Measurements from ENCODE around the gene DRAP1. TPM values are rescaled to one million over a fixed set of nuclear protein-coding genes. Genes with fewer than 3 reads are reported as not detected.

DRAP1 gene, protein sequence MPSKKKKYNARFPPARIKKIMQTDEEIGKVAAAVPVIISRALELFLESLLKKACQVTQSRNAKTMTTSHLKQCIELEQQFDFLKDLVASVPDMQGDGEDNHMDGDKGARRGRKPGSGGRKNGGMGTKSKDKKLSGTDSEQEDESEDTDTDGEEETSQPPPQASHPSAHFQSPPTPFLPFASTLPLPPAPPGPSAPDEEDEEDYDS
- 100 to 1,000 TPM in 1 of 12 donors, 10 to 100 TPM in 10, not detected in 1; 49.0 to 117 (median 65.8) TPM for polyA plus RNA-seq (ENCODE audit: insufficient read length in 12 of 12)
- long read RNA-seq, donor 1, transcript DRAP1-201 (7 exons, 989 nt): major isoform, 71 of 105 reads
- long read RNA-seq, donor 1, transcript DRAP1-206 (3 exons, 837 nt): minor isoform, 5 of 105 reads
- long read RNA-seq, donor 1, transcript DRAP1-209 (4 exons, 453 nt): minor isoform, 8 of 105 reads
- long read RNA-seq, donor 1, transcript DRAP1-208 (6 exons, 751 nt): minor isoform, 7 of 105 reads
- long read RNA-seq, donor 1, partial matches to known transcripts: 11 of 105 reads
- long read RNA-seq, donor 1, other reads (novel, unspliced or antisense): 0 of 105 reads
- long read RNA-seq, donor 2, transcript DRAP1-201 (7 exons, 989 nt): major isoform, 52 of 68 reads
- long read RNA-seq, donor 2, transcript DRAP1-206 (3 exons, 837 nt): minor isoform, 6 of 68 reads
- long read RNA-seq, donor 2, partial matches to known transcripts: 5 of 68 reads
- long read RNA-seq, donor 2, other reads (novel, unspliced or antisense): 0 of 68 reads
- long read RNA-seq, donor 3, transcript DRAP1-201 (7 exons, 989 nt): major isoform, 23 of 31 reads
- long read RNA-seq, donor 3, partial matches to known transcripts: 0 of 31 reads
- long read RNA-seq, donor 3, other reads (novel, unspliced or antisense): 0 of 31 reads
- long read RNA-seq, donor 4, transcript DRAP1-201 (7 exons, 989 nt): major isoform, 23 of 36 reads
- long read RNA-seq, donor 4, partial matches to known transcripts: 5 of 36 reads
- long read RNA-seq, donor 4, other reads (novel, unspliced or antisense): 0 of 36 reads
- long read RNA-seq, donor 5: 0 reads
- long read RNA-seq, donor 6, transcript DRAP1-209 (4 exons, 453 nt): minor isoform, 12 of 56 reads
- long read RNA-seq, donor 6, transcript DRAP1-201 (7 exons, 989 nt): major isoform, 31 of 56 reads
- long read RNA-seq, donor 6, partial matches to known transcripts: 7 of 56 reads
- long read RNA-seq, donor 6, other reads (novel, unspliced or antisense): 0 of 56 reads
- long read RNA-seq, donor 7, transcript DRAP1-201 (7 exons, 989 nt): major isoform, 31 of 46 reads
- long read RNA-seq, donor 7, partial matches to known transcripts: 6 of 46 reads
- long read RNA-seq, donor 7, other reads (novel, unspliced or antisense): 0 of 46 reads
- long read RNA-seq, donor 8, transcript DRAP1-201 (7 exons, 989 nt): major isoform, 54 of 74 reads
- long read RNA-seq, donor 8, transcript DRAP1-209 (4 exons, 453 nt): minor isoform, 8 of 74 reads
- long read RNA-seq, donor 8, partial matches to known transcripts: 7 of 74 reads
- long read RNA-seq, donor 8, other reads (novel, unspliced or antisense): 0 of 74 reads
- long read RNA-seq, donor 9, transcript DRAP1-209 (4 exons, 453 nt): minor isoform, 9 of 60 reads
- long read RNA-seq, donor 9, transcript DRAP1-201 (7 exons, 989 nt): major isoform, 42 of 60 reads
- long read RNA-seq, donor 9, partial matches to known transcripts: 0 of 60 reads
- long read RNA-seq, donor 9, other reads (novel, unspliced or antisense): 0 of 60 reads
- long read RNA-seq, donor 10, transcript DRAP1-201 (7 exons, 989 nt): major isoform, 48 of 66 reads
- long read RNA-seq, donor 10, partial matches to known transcripts: 8 of 66 reads
- long read RNA-seq, donor 10, other reads (novel, unspliced or antisense): 0 of 66 reads
- long read RNA-seq, donor 11, transcript DRAP1-209 (4 exons, 453 nt): minor isoform, 10 of 77 reads
- long read RNA-seq, donor 11, transcript DRAP1-201 (7 exons, 989 nt): major isoform, 45 of 77 reads
- long read RNA-seq, donor 11, partial matches to known transcripts: 18 of 77 reads
- long read RNA-seq, donor 11, other reads (novel, unspliced or antisense): 0 of 77 reads

DNA sequence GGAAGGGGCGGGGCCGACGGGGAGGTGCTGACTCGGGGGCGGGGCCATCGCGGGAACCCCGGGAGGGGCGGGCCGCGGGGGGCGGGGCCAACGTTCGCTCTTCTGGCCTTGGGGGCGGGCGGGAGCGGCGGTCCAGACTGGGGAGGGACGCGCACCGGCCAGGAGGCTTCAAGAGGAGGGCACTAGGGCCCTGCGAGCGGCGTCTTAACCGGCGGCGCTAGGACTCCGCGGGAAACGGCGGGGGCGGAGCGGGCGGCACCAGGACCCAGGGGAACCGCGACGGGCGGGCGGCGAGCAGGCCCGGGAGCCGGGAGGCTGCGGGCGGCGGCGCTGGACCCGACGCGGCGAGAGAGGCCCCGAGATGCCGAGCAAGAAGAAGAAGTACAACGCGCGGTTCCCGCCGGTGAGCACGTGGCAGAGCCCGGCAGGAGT, at the start of gene DRAP1:
Gene DRAP1, plus strand, starts transcription at position 286 of the 432 bp plus-strand sequence. Its CDS starts 76 bp downstream, at position 362.
- DNase-seq: peak; percentile 97

DNA sequence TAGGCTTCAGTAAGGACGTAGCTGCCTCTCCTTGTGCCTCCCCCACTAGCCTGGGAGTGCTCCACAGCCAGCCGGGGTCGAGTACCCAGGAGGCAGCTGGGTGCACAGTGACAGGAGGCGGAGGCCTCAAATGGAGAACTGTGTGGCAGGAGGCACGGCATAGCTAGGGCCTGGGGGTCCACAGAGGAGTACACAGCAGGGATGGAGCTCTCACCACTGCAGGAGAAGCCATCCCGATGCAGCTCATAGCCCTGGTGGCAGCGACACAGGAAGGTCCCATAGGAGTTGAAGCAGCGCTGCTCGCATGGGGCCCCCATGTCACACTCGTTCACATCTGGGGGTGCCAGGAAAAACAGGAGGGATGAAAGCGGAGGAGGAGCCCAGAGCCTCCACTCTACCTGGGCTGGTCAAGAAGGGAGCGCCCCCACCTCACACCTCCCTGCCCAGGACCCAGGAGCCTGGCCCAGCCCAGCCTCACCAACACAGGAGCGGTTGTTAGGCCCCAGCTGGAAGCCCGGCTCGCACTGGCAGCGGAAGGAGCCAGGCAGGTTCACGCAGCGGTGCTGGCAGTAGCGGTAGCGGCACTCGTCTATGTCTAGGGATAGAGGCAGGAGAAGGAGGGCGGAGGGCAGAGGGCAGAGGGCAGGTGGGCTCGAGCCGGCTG, 49.5 kb upstream of the DRAP1 start:
- no peak for DNase-seq

DNA sequence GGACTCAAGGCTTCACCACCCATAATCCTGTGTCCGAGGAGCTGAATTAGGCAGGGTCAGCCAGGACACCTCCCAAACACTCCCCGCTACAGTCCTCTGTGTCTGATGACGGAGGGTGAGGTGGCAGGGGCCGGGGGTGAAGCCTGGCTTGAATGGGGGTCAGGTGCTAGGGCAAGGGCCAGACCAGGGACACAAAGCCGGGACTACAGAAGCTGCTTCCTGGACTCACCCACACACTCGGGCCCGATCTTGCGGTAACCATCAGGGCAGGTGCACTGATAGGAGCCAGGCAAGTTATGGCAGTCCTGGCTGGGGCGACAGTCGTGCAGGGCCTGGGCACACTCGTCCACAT, 48.9 kb upstream of the DRAP1 start:
- DNase-seq: no peak

DNA sequence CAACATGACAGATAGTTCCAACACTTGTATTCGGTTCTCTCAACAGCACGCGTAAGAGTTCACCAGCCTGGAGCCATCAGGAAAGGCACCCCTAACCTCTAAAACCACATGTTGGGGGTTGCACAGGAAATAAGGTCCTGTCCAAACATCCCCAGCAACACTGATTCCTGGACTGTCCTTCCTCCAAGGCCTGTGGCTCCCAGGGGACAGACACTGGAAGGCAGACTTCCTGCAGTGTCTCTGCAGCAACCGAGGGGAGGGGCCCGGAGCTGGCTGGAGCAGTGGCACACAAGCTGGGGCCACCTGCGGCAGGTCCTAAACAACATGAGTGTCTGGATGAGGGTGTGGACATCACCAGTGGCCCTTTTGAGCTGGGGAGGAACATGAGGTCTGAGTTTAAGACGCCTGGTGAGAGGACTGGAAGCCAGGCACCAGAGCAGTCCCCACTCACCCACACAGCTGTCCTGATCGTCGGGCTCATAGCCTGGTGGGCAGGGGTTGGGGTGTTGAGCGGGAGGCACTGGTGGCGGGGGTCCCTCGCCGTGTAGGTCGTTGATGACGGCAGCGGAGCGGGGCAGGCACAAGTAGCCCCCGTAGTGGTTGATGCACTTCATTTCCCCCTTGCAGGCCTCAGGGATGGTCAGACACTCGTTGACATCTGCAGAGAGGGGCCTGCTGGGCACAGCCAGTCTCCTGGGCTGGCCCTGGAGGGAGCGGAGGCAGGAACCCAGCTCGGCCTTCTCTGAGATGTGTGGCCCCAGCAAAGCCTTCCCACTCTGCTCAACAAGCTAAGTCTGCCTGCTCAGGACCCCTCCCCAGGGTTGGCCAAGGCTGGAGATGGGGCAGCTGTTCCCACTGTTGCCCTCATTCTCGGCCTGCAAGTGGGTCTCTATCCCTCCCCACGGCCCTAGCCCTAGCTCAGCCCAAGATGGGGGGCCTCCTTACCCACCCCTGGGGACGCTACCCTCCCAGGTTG, 48.2 kb upstream of the DRAP1 start:
- no peak for DNase-seq

DNA sequence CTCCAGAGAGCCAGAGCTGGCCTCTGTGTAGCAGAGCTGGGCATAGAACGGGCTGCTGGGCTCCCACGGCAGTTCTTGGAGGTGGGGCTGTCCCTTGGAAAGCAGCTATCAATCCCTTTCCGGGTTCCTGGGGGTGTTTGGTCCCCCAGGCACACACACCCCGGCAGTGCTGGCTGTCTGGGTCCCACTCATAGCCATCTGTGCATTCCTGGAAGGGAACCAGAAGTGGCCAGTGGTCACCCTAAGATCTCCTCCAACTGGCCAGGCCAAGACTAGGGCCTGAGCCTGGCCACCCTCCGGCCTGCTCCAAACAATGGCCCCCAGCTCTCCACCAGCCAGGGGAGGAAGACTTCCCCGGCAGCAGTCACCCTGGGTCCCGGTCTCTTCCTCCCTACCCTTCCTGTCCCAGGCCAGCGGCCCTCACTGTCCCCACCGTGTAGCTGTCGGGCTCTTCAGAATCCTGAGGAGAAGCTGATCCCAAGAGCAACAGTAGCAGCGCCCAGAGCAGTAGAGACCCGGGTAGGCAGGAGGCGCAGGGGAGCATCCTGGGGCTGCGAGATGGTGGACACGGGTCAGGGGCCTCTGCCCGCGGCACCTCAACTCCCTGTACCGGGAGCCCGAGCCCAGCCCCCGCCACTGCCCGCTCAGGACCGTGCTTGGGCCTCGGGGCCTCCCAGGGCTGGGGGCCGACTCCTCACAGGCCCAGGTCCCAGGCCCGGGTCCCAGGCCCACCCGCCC, 47.2 kb upstream of the DRAP1 start:
- no peak for DNase-seq

DNA sequence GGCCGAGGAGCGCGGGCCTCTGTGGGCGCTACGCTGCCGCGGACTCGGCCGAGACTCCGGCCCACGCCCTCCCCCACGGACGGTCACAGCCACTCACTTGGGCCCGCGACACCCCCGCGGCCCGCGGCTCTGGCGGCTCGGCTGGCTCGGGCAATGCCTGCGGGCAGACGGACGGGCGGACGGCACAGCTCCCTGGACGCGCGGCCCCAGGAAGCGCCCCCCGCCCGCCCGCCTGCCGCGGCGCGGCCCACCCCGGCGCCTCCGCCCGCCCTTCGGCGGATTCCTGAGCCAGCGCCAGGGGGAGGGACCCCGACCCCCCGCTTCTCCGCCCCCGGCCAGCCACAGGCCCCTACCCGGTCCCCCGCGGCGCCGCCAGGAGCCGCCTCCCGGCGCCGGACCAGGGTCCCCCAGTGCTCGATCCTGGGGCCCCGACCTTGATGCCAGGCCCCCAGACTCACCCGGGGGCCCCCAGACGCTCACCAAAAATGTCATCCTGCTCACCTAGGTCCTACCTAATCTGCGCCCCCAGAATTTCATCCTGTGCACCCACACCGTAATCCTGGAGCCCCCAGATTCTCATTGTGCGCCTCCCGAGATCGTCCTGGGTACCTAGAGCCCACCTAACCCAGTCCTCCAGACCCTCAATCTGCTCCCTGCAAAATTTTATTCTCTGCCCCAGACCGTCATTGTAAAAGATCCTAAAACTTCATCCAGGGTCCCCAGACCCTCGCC, 46.5 kb upstream of the DRAP1 start, which contains the start of gene EFEMP2:
Gene EFEMP2, minus strand, starts transcription at position 215 of the 732 bp plus-strand sequence. CDS start 446 bp downstream, outside the sequence.
- no peak for DNase-seq

DNA sequence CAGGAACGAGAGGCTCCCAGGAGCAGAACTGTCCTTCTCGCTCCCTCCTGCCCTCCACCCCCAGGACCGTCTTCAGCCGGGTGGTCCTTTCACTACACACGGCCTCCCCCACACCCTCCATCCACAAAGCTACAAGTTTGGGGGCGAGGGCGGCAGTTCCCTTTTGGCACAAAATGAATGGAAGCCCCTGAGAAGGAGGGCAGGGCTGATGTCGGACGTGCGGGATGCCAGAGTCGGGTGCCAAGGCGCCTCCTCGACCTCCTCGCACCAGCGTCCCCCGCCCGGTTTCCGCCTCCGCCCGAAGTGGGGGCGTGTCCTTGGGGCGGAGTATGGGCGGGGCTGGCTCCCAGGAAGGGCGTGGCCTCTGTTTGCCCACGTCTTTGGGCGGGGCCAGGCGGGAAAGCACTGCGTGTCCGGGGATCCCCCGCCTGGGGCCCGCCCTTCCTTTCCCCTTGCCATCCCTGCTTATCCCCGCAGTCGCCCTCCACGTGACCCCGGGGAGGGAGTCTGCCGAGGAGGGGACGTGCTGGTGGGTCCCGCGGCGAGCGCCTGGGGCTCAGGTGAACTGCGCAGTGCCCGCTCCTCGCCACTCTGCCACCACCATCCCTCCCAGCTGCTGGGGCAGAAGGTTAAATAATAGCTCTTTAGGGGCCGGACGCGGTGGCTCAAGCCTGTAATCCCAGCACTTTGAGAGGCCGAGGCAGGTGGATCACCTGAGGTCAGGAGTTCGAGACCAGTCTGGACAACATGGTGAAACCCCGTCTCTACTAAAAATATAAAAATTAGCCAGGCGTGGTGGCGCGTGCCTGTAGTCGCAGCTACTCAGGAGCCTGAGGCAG, 45.7 kb upstream of the DRAP1 start:
- peak; percentile 93 for DNase-seq

DNA sequence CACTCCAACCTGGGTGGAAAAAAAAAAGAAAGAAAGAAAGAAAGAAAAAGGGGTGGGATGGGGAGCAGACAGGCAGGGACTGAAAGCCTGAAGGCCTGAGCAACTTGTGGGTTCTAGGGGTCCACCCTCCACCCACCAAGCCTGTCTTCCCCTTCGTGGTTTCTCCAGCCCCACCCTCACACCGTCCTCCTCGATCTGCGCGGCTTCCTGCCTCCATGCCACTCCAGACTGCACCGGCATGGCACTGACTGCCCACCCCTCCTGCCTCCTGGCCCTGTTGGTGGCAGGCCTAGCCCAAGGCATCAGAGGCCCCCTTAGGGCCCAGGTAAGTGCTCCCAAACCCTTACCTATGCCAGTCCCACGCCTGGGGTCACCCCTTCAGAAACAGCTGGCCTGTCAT, 39.6 kb upstream of the DRAP1 start, which contains the start of gene CTSW:
Gene CTSW, plus strand, starts transcription at position 221 of the 400 bp plus-strand sequence. Its CDS starts 18 bp downstream, at position 239.
- DNase-seq: no peak

DNA sequence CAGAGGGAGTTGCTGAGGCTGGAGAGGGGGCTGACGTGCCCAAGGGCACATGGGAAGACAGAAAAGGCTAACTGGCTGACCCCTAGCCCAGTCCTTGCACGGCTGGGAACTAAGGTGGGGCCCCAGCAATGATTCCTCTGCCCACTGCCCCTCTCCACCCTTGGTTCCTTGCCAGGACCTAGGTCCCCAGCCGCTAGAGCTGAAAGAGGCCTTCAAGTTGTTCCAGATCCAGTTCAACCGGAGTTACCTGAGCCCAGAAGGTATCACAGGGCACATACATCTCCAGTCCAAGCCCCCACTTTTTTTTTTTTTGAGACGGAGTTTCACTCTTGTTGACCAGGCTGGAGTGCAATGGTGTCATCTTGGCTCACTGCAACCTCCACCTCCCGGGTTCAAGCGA, 39.2 kb upstream of the DRAP1 start:
- no peak for DNase-seq

DNA sequence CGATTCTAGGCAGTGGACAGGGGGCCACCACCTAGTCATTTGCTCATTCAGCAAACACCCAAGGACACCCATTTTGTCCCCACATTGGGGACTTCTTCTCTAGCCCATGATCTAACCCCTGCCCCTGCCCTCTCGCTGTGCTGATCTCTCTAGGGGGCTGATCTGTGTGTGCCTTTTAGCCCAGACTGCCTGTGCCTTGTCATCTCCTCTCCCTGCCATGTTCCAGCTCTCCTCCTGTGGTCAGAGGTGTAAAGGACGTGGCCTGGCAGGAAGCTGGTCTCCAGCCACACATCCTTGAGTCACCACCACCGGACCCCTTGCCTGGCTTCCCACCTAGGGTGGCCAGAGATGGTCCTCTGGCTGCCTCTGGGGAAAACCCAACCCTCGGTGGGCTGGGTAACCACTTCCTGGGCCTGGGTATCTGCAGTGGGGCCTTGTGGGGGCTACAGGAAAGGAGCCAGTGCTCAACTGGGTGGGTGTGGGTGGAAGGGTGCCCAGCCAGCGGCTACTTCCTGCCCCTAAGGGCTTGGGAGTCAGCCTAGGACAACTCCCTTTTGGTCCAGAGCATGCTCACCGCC, 38.3 kb upstream of the DRAP1 start:
- DNase-seq: no peak

DNA sequence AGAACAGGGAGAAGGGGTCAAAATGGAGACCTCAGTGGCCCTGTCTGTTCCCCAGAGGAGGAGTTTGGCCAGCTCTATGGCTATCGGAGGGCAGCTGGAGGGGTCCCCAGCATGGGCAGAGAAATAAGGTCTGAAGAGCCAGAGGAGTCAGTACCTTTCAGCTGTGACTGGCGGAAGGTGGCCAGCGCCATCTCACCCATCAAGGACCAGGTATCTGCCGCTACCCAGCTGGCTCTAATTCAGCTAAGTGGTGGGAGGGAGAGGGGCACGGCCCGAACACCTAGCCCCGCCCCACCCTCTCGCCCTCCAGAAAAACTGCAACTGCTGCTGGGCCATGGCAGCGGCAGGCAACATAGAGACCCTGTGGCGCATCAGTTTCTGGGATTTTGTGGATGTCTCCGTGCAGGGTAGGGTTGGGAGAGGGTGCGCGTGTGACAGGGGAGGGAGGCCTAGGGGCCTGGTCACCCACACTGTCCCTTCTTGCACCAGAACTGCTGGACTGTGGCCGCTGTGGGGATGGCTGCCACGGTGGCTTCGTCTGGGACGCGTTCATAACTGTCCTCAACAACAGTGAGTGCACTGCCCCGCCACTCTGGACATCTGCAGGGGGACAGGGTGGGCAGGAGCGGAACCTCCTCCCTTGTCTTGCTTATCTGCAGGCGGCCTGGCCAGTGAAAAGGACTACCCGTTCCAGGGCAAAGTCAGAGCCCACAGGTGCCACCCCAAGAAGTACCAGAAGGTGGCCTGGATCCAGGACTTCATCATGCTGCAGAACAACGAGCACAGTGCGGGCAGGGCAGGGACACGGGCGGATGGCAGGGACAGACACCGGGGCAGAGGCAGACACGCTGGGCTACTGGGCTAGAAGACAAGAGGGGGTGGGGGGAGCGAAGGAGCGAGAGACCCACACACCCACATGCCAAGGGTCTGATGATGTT, 36.8 kb upstream of the DRAP1 start:
- no peak for DNase-seq

DNA sequence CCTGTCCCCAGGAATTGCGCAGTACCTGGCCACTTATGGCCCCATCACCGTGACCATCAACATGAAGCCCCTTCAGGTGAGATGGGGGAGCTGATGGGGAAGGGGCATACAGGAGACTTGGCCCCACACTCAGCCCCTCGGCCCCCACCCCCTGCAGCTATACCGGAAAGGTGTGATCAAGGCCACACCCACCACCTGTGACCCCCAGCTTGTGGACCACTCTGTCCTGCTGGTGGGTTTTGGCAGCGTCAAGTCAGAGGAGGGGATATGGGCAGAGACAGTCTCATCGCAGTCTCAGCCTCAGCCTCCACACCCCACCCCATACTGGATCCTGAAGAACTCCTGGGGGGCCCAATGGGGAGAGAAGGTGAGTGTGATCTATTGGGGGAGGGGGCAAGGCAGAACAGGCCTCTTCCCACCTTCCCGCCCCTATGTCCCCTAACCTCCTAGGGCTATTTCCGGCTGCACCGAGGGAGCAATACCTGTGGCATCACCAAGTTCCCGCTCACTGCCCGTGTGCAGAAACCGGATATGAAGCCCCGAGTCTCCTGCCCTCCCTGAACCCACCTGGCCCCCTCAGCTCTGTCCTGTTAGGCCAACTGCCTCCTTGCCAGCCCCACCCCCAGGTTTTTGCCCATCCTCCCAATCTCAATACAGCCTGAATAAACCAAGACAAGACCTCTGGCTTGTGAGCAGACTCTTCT, 36.0 kb upstream of the DRAP1 start:
- no peak for DNase-seq

Data from muscle of arm (tissue), 14 donors.